ENCODE measurements around the gene PCIF1. TPM values are rescaled to one million over a fixed set of nuclear protein-coding genes. Genes with fewer than 3 reads are reported as not detected.
"Not testable (repeated sequence)": the region's sequence is repeated elsewhere in the genome, so short reads cannot be mapped to it uniquely, and the experiment has no call there.

PCIF1 gene
- total RNA-seq, 4 donors from 2014 or later = 34.5 to 63.2 (median 41.3) TPM

DNA sequence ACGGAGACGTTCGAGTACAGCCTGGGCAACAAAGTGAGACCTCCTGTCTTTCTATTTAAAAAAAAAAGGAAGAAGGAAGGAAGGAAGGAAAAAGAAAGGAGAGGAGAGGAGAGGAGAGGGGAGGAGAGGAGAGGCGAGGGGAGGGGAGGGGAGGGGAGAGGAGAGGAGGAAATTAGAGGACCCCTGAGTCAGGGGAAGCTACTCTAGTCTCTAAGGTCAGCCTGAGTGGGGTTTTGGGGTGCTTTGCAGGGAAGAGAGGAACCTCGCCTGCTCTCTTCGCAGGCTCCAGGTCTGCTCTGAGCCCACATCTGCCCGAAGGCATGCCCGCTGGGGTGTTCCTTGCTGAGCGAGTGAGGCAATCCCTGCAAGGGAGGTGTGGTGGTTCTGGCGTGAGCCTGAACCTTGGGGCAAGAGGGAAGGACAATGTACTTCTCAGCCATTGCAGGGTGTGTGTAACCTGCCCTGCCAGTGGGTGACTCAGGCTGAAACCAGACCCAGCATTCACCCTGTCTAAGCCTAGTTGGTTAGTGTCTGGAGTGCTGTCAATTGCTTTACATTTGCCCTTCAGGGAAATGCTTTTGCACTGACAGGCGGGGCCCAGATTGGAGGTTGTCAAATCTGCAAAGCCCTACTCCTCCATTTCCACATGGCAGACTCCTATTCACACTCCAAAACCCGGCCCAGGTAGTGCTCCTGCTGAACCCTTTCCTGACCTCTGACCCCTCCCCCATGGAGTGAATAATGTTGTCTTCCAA is 58.9 kb downstream of the PCIF1 start:
- DNase-seq (ENCODE audit: low spot score in 2 of 2) = peak in 1 of 2 donors; percentile 62

DNA sequence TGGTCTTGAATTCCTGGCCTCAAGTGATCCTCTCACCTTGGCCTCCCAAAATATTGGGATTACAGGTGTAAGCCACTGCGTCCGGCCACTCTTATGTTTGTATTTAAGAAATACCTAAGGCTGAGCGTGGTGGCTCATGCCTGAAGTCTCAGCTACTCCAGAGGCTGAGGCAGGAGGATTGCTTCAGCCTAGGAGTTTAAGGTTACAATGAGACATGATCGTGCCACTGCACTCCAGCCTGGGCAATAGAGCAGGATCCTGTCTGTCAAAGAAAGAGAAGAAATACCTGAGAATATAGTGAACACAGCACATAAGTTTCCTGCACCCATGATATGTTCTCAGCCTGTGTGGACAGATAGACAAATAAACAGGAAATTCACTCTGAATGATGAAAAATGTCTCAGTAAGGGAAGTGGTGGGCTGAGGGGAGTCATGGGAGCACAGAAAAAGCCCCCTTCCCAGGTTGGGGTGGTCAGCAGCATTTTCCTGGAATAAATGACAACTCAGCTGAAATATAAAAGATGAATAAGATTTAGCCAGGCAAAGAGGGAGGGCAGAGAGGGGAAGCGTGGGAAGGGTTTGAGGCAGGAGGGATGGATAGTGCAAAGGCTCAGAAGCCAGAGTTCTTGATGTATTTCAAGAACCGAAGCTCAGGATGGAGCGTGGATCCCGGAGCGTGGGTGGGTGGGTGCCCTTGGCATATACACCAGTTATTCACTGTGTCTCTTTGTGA is 60.4 kb downstream of the PCIF1 start:
- DNase-seq (ENCODE audit: low spot score in 2 of 2) = no peak
- 66 to 79% methylated on average over 9 of the region's 9 CpGs for WGBS, 2 donors
- TF ChIP-seq POLR2A (IDR thresholded peaks at IDR 0.05) = no peak
- TF ChIP-seq, protein P1, sequence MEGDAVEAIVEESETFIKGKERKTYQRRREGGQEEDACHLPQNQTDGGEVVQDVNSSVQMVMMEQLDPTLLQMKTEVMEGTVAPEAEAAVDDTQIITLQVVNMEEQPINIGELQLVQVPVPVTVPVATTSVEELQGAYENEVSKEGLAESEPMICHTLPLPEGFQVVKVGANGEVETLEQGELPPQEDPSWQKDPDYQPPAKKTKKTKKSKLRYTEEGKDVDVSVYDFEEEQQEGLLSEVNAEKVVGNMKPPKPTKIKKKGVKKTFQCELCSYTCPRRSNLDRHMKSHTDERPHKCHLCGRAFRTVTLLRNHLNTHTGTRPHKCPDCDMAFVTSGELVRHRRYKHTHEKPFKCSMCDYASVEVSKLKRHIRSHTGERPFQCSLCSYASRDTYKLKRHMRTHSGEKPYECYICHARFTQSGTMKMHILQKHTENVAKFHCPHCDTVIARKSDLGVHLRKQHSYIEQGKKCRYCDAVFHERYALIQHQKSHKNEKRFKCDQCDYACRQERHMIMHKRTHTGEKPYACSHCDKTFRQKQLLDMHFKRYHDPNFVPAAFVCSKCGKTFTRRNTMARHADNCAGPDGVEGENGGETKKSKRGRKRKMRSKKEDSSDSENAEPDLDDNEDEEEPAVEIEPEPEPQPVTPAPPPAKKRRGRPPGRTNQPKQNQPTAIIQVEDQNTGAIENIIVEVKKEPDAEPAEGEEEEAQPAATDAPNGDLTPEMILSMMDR (IDR thresholded peaks at IDR 0.05) = no peak
- no peak overlapping the region for H3K4me3 ChIP-seq (ENCODE audit: low read depth, poor library complexity, severe bottlenecking)
- intact Hi-C loops (cut with DNase I; ENCODE audit: low total_unique reads) = no loop called here

More for the DNA sequence above, 58.9 kb downstream of the PCIF1 start:
- no peak for TF ChIP-seq POLR2A (IDR thresholded peaks at IDR 0.05)
- no peak overlapping the region for H3K4me3 ChIP-seq (ENCODE audit: low read depth, poor library complexity, severe bottlenecking)
- 30 to 40% methylated on average over 12 of the region's 12 CpGs for WGBS, 2 donors
- intact Hi-C loops (cut with DNase I; ENCODE audit: low total_unique reads) = no loop called here

DNA sequence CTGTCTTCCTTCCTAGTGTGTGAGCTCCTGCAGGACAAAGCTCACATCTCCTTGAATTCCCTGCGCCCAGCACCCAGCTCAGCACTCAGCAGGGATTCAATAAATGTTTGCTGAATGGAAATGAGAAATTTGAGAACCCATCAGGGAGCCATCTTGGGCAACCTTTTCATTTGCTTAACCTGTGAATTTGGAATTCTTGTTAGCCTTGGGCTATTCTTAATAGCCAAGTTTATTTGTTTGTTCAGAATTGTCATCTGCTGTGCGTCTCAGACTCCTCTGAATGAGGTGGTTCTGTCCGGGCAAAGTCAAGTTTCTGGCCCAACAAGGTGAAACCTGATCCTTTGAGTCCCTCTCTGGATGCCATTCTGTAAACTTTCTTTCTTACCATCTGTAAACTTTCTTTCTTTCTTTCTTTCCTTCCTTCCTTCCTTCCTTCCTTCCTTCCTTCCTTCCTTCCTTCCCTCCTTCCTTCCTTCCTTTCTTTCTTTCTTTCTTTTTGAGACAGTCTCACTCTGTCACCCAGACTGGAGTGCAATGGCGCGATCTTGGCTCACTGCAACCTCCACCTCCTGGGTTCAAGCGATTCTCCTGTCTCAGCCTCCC is 61.1 kb downstream of the PCIF1 start:
- intact Hi-C loops (cut with DNase I; ENCODE audit: low total_unique reads); H3K4me3 ChIP-seq (ENCODE audit: low read depth, poor library complexity, severe bottlenecking); DNase-seq (ENCODE audit: low spot score in 2 of 2): not testable (repeated sequence)
- WGBS, 2 donors = 70 to 77% methylated on average over 6 of the region's 6 CpGs

DNA sequence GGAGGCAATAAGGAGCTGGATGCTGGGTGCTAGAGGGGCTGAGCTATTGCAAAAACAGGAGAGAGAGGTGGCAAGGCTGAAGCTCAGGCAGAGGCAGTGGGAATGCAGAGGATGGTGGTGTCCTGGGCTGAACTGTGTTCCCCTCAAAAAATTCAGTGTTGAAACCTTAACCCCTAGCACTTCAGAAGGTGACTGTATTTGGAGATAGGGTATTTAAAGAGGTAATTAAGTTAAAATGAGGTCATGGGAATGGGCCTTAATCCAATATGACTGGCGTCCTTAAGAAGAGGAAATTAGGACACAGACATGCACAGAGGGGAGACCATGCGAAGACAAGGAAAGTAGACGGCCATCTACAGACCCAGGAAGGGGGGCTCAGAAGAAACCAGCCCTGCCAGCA is 62.7 kb downstream of the PCIF1 start:
- DNase-seq (ENCODE audit: low spot score in 2 of 2) = no peak
- intact Hi-C loops (cut with DNase I; ENCODE audit: low total_unique reads) = no loop called here
- H3K4me3 ChIP-seq (ENCODE audit: low read depth, poor library complexity, severe bottlenecking) = no peak overlapping the region
- TF ChIP-seq, protein P1 (IDR thresholded peaks at IDR 0.05) = no peak
- no peak for TF ChIP-seq POLR2A (IDR thresholded peaks at IDR 0.05)
- 24 to 30% methylated on average over 3 of the region's 3 CpGs for WGBS, 2 donors

Other genes starting within 250 kb of the PCIF1 start
- not detected for gene WFDC13, start 232.6 kb upstream of the PCIF1 start, total RNA-seq
- 1 to 10 TPM in 1 of 4 donors, under 1 TPM in 1, not detected in 2; 0.54 to 1.9 TPM for gene WFDC10B, start 229.7 kb upstream of the PCIF1 start, total RNA-seq
- not detected for gene SPINT4, start 212.3 kb upstream of the PCIF1 start, total RNA-seq
- gene WFDC3, start 142.8 kb upstream of the PCIF1 start, total RNA-seq = 10 to 100 TPM in 3 of 4 donors, 1 to 10 TPM in 1; 8.4 to 37.2 (median 21.1) TPM
- gene DNTTIP1, start 142.7 kb upstream of the PCIF1 start, total RNA-seq = 10 to 100 TPM; 24.5 to 62.9 (median 43.5) TPM
- gene UBE2C, start 122.0 kb upstream of the PCIF1 start, total RNA-seq = 10 to 100 TPM in 2 of 4 donors, 1 to 10 TPM in 2; 1.1 to 24.1 (median 10.2) TPM
- gene TNNC2, start 107.4 kb upstream of the PCIF1 start, total RNA-seq = 10 to 100 TPM in 1 of 4 donors, 1 to 10 TPM in 2, not detected in 1; 1.4 to 10.7 (median 2.6) TPM
- 100 to 1,000 TPM; 159 to 236 (median 203) TPM for gene SNX21, start 100.9 kb upstream of the PCIF1 start, total RNA-seq
- gene ACOT8, start 77.3 kb upstream of the PCIF1 start, total RNA-seq = 10 to 100 TPM; 57.6 to 84.9 (median 61.4) TPM
- 1 to 10 TPM; 3.7 to 4.6 (median 4.0) TPM for gene ZSWIM3, start 77.1 kb upstream of the PCIF1 start, total RNA-seq
- gene ZSWIM1, start 53.5 kb upstream of the PCIF1 start, total RNA-seq = 10 to 100 TPM; 10.0 to 16.6 (median 13.5) TPM
- 1 to 10 TPM in 2 of 4 donors, under 1 TPM in 2; 0.59 to 3.6 (median 1.8) TPM for gene SPATA25, start 47.1 kb upstream of the PCIF1 start, total RNA-seq
- 10 to 100 TPM in 2 of 4 donors, 1 to 10 TPM in 2; 6.5 to 12.9 (median 9.5) TPM for gene NEURL2, start 43.5 kb upstream of the PCIF1 start, total RNA-seq
- gene CTSA, start 43.3 kb upstream of the PCIF1 start, total RNA-seq = 100 to 1,000 TPM in 3 of 4 donors, 10 to 100 TPM in 1; 89.1 to 122 (median 111) TPM
- gene PLTP, start 22.5 kb upstream of the PCIF1 start, total RNA-seq = 100 to 1,000 TPM in 1 of 4 donors, 10 to 100 TPM in 3; 37.4 to 114 (median 83.2) TPM
- gene ZNF335, start 37.5 kb downstream of the PCIF1 start, total RNA-seq = 10 to 100 TPM; 21.6 to 38.6 (median 30.7) TPM
- 1 to 10 TPM in 3 of 4 donors, not detected in 1; 1.8 to 7.0 (median 1.9) TPM for gene MMP9, start 74.2 kb downstream of the PCIF1 start, total RNA-seq
- gene SLC12A5, start 94.5 kb downstream of the PCIF1 start, total RNA-seq = not detected
- gene NCOA5, start 155.3 kb downstream of the PCIF1 start, total RNA-seq = 10 to 100 TPM; 27.7 to 51.5 (median 41.2) TPM
- 10 to 100 TPM; 12.0 to 17.5 (median 15.9) TPM for gene CD40, start 183.6 kb downstream of the PCIF1 start, total RNA-seq